Adipose tissue (tissue), 3 donors: ENCODE measurements around the gene WDR62. TPM values are rescaled to one million over a fixed set of nuclear protein-coding genes. Genes with fewer than 3 reads are reported as not detected.

Source experiments
- H3K27ac ChIP-seq: one replicate; pipeline ENCODE4 v1.5.1; 2013; ENCODE audit warnings: low read depth, low read length
- WGBS, 3 donors: extraction: QIAGEN DNeasy Blood & Tissue Kit; methylation state at CpG; one replicate each; pipeline ENCODE4 v1.1.7; 2013; 5-methylcytosine and 5-hydroxymethylcytosine counted together
- polyA plus RNA-seq, 3 donors: library from polyadenylated mRNA; stranded (reverse); fragments of 200-250 nt; gene quantifications; one replicate each; pipeline ENCODE4 v1.2.3, GENCODE V29; 2013
- donor health status: healthy with polysubstance abuse.
- donor health status: Bipolar disorder and iron deficiency.
- donor health status: healthy.

Gene WDR62
- polyA plus RNA-seq, 3 donors: 0.20 to 0.79 (median 0.25) TPM

- 56 to 65% (median 59%) methylated on average over 5 of the region's 5 CpGs for WGBS, 3 donors
Observed at GRCh38 chr19:36150586-36150985, 95.9 kb downstream of the WDR62 start.

DNA sequence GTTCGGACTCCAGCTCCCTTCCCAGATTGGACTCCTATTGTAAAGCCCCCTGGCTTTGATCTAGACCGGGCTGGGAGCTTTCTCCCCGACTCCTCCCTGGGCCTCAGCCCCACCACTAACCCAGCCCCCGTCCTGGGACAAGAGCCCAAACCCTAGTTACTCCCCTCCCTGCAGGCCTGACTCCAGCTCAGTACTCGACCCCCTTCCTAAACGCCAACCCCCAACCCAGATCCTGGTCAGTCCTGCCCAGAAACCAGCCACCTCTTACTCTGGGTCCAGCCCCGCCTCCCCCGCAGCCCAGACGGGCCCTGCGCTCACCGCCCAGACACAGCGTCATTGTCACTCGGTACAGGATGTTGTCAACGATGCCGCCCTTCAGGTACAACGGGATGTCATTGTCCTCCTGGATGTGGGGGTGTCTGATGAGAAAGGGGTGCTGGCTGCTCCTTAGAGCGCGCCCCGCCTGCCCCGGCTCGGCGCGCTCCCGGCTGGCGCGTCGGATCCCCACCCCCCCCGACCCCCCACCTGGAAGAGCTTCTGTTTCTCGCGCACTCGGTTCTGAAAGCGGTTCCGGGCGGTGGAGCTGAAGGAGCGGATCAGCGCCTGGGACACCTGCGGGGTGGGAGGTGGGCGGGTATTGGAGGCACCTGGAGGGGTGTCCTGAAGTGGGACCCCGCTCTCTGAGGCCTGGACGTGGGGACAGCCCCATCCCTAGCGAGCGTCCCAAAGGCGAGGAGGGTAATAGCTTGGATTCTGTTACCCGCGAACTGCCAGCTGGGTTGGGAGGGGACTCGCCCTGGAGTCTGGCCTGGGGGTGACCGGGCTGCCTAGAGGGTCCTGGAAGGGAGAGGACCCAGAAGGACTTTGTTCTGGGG, 96.7 kb downstream of the WDR62 start:
- H3K27ac ChIP-seq: peak overlapping the region; percentile 35
- 48 to 65% (median 51%) methylated on average over 42 to 47 of the region's 47 CpGs for WGBS, 3 donors

More at GRCh38 chr19:36150586-36150985, 95.9 kb downstream of the WDR62 start:
- no peak overlapping the region for H3K27ac ChIP-seq

DNA sequence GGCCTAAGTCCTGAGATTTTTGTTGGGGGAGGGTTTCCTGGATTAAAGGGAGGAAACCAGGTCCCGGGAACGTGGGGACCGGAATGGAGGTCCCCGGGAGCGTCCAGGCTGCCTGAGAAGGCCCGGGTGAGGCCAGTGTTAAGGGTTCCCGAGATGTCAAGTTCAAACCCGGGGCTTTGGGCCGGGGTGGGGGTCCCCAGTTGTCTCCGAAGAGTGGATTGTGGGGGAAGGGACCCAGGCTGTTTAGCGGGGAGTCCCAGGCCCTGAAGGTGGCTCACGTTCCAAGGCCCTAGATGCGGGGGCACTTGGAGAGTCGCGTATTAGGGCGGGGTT, 97.3 kb downstream of the WDR62 start:
- WGBS, 3 donors: 28 to 60% (median 32%) methylated on average over 15 to 16 of the region's 16 CpGs
- H3K27ac ChIP-seq: peak overlapping the region; percentile 35

GRCh38 chr19:36152352-36153091, 97.8 kb downstream of the WDR62 start, which contains the start of gene COX7A1:
TSS of gene COX7A1 (minus strand) at chr19:36152447. CDS start at chr19:36152407, 40 bp downstream.
- WGBS, 3 donors: 12 to 58% (median 23%) methylated on average over 40 of the region's 40 CpGs

GRCh38 chr19:36153126-36153525, 98.4 kb downstream of the WDR62 start:
- 91 to 95% (median 93%) methylated on average over 10 of the region's 10 CpGs for WGBS, 3 donors
- H3K27ac ChIP-seq: no peak overlapping the region

More at GRCh38 chr19:36152352-36153091, 97.8 kb downstream of the WDR62 start, which contains the start of gene COX7A1:
- H3K27ac ChIP-seq: peak within 1 kb of the TSS; percentile 35

Other genes starting within 250 kb of the WDR62 start
- gene PRODH2, start 242.1 kb upstream of the WDR62 start, polyA plus RNA-seq: 1 to 10 TPM in 1 of 3 donors, not detected in 2; 2.2 TPM
- 10 to 100 TPM in 1 of 3 donors, under 1 TPM in 1, not detected in 1; 0.42 to 13.6 TPM for gene NPHS1, start 202.4 kb upstream of the WDR62 start, polyA plus RNA-seq
- gene KIRREL2, start 198.0 kb upstream of the WDR62 start, polyA plus RNA-seq: 10 to 100 TPM in 1 of 3 donors, under 1 TPM in 1, not detected in 1; 0.22 to 48.3 TPM
- gene APLP1, start 186.3 kb upstream of the WDR62 start, polyA plus RNA-seq: 10 to 100 TPM in 1 of 3 donors, 1 to 10 TPM in 2; 3.0 to 33.6 (median 6.4) TPM
- gene NFKBID, start 154.4 kb upstream of the WDR62 start, polyA plus RNA-seq: 10 to 100 TPM in 2 of 3 donors, 1 to 10 TPM in 1; 3.7 to 13.0 (median 10.5) TPM
- 10 to 100 TPM in 1 of 3 donors, 1 to 10 TPM in 2; 4.1 to 21.1 (median 6.6) TPM for gene HCST, start 152.4 kb upstream of the WDR62 start, polyA plus RNA-seq
- 100 to 1,000 TPM in 2 of 3 donors, 10 to 100 TPM in 1; 23.7 to 207 (median 194) TPM for gene TYROBP, start 146.6 kb upstream of the WDR62 start, polyA plus RNA-seq
- gene LRFN3, start 118.5 kb upstream of the WDR62 start, polyA plus RNA-seq: 1 to 10 TPM; 5.8 to 6.7 (median 6.0) TPM
- 10 to 100 TPM; 14.9 to 26.9 (median 18.6) TPM for gene SDHAF1, start 59.7 kb upstream of the WDR62 start, polyA plus RNA-seq
- 1 to 10 TPM in 1 of 3 donors, under 1 TPM in 2; 0.22 to 4.0 (median 0.62) TPM for gene SYNE4, start 46.1 kb upstream of the WDR62 start, polyA plus RNA-seq
- gene ALKBH6, start 40.7 kb upstream of the WDR62 start, polyA plus RNA-seq: 10 to 100 TPM in 1 of 3 donors, 1 to 10 TPM in 2; 7.9 to 17.1 (median 9.8) TPM
- gene CLIP3, start 22.0 kb upstream of the WDR62 start, polyA plus RNA-seq: 1 to 10 TPM; 1.2 to 8.8 (median 2.6) TPM
- gene THAP8, start 612 bp upstream of the WDR62 start, polyA plus RNA-seq: 1 to 10 TPM; 3.5 to 7.1 (median 5.2) TPM
- not detected for gene OVOL3, start 56.2 kb downstream of the WDR62 start, polyA plus RNA-seq
- 100 to 1,000 TPM in 1 of 3 donors, 10 to 100 TPM in 2; 48.8 to 103 (median 51.8) TPM for gene POLR2I, start 60.0 kb downstream of the WDR62 start, polyA plus RNA-seq
- gene TBCB, start 60.6 kb downstream of the WDR62 start, polyA plus RNA-seq: 100 to 1,000 TPM in 2 of 3 donors, 10 to 100 TPM in 1; 63.0 to 153 (median 149) TPM
- gene CAPNS1, start 85.2 kb downstream of the WDR62 start, polyA plus RNA-seq: 100 to 1,000 TPM; 236 to 719 (median 679) TPM
- gene COX7A1, start 97.5 kb downstream of the WDR62 start, polyA plus RNA-seq: 100 to 1,000 TPM in 2 of 3 donors, 10 to 100 TPM in 1; 25.9 to 132 (median 119) TPM
- 1 to 10 TPM; 2.5 TPM for gene ZNF565, start 159.8 kb downstream of the WDR62 start, polyA plus RNA-seq
- 10 to 100 TPM; 15.8 to 29.7 (median 28.5) TPM for gene ZNF146, start 160.2 kb downstream of the WDR62 start, polyA plus RNA-seq